Naive thymus-derived CD4-positive, alpha-beta T cell (primary cell): ENCODE results near the gene ZNHIT6. TPM values are rescaled to one million over a fixed set of nuclear protein-coding genes. Genes with fewer than 3 reads are reported as not detected.

ENCODE experiments used
- ATAC-seq: fragments of 150-1000 bp; cut with Tn5 transposase; 2 replicates; pipeline ENCODE4 v1.10.0; 2021; ENCODE audit warnings: mild to moderate bottlenecking, moderate library complexity
- CTCF ChIA-PET: fragments of 350-600 bp; sonication (Branson Sonifier 250); formaldehyde crosslinking; loops from one replicate; lab custom pipeline; 2021; ENCODE audit warnings: antibody characterized with exemption; lab: Charles Lee
- POLR2A ChIA-PET: fragments of 350-600 bp; sonication (Branson Sonifier 250); formaldehyde crosslinking; loops from one replicate; lab custom pipeline; 2021; ENCODE audit warnings: antibody characterized with exemption, inconsistent platforms; lab: Charles Lee
- DNase-seq, 9 donors: peaks; one replicate each; pipeline versions ENCODE4 v3.0.0 to v3.0.0-alpha.2; 2020 to 2022; ENCODE audit warnings: mixed read lengths in 1 of 9
- H3K27ac ChIP-seq: one replicate; pipeline ENCODE4 v1.7.0; 2013; ENCODE audit warnings: mild to moderate bottlenecking, low read depth, low read length, moderate library complexity
- H3K27me3 ChIP-seq, 2 donors: one replicate each; pipeline ENCODE4 v1.7.0; 2013; ENCODE audit warnings: low read length in 2 of 2, mild to moderate bottlenecking in 2 of 2, moderate library complexity in 2 of 2; ENCODE audit not compliant: control insufficient read depth in 2 of 2, insufficient read depth in 2 of 2
- H3K36me3 ChIP-seq, 3 experiments: 1 replicate in 2 of 3; 2 replicates in 1 of 3; pipeline ENCODE4 v1.7.0; 2013; ENCODE audit warnings: low read length in 3 of 3, mild to moderate bottlenecking in 3 of 3, moderate library complexity in 1 of 3; ENCODE audit not compliant: insufficient read depth in 3 of 3, control insufficient read depth in 2 of 3
- H3K4me1 ChIP-seq, 2 donors: one replicate each; pipeline ENCODE4 v1.7.0; 2013; ENCODE audit warnings: low read length in 2 of 2, mild to moderate bottlenecking in 2 of 2, moderate library complexity in 1 of 2; ENCODE audit not compliant: control insufficient read depth in 2 of 2, insufficient read depth in 2 of 2
- H3K4me3 ChIP-seq: 2 replicates; pipeline ENCODE4 v1.7.0; 2013; ENCODE audit warnings: mild to moderate bottlenecking, low read length
- H3K9me3 ChIP-seq, 3 experiments: 1 replicate in 2 of 3; 2 replicates in 1 of 3; pipeline ENCODE4 v1.7.0; 2013; ENCODE audit warnings: low read length in 3 of 3; ENCODE audit not compliant: control insufficient read depth in 2 of 3
- H3K27ac Mint-ChIP-seq, 9 donors: one replicate each; pipeline ENCODE4 v1.8.0; 2020 to 2022; ENCODE audit warnings: mixed read lengths in 9 of 9, mild to moderate bottlenecking in 8 of 9, moderate library complexity in 5 of 9, inconsistent platforms in 2 of 9
- H3K27me3 Mint-ChIP-seq, 5 donors: one replicate each; pipeline ENCODE4 v1.8.0; 2021 to 2022; ENCODE audit warnings: mixed read lengths in 5 of 5, mild to moderate bottlenecking in 1 of 5
- H3K36me3 Mint-ChIP-seq, 5 donors: one replicate each; pipeline ENCODE4 v1.8.0; 2020 to 2022; ENCODE audit warnings: mixed read lengths in 5 of 5, mild to moderate bottlenecking in 3 of 5, inconsistent platforms in 1 of 5
- H3K4me1 Mint-ChIP-seq, 7 donors: one replicate each; pipeline ENCODE4 v1.8.0; 2020 to 2022; ENCODE audit warnings: mixed read lengths in 7 of 7, mild to moderate bottlenecking in 3 of 7, inconsistent platforms in 1 of 7
- H3K4me3 Mint-ChIP-seq, 10 donors: one replicate each; pipeline ENCODE4 v1.8.0; 2020 to 2022; ENCODE audit warnings: mild to moderate bottlenecking in 10 of 10, mixed read lengths in 10 of 10, moderate library complexity in 6 of 10, inconsistent platforms in 2 of 10
- H3K9me3 Mint-ChIP-seq, 11 donors: one replicate each; pipeline ENCODE4 v1.8.0; 2020 to 2022; ENCODE audit warnings: mixed read lengths in 11 of 11, mild to moderate bottlenecking in 4 of 11, inconsistent platforms in 1 of 11, moderate library complexity in 1 of 11
- intact Hi-C, 2 donors: fragments of 100-400 bp; cut with micrococcal nuclease; formaldehyde crosslinking; loops; one replicate each; pipeline ENCODE4 v1.15.1; 2023
- polyA plus RNA-seq, 2 donors: library from polyadenylated mRNA; unstranded; fragments of 300-500 nt; fragmentation: Illumina TruSeq; gene quantifications; one replicate each; pipeline ENCODE4 v1.2.3, GENCODE V29; 2021
- total RNA-seq, 6 experiments: library from RNA in 5 of 6; stranded (reverse) in 5 of 6; gene quantifications; 1 replicate in 5 of 6; 2 replicates in 1 of 6; pipeline ENCODE4 v1.2.3 and lab custom pipeline; 2021 to 2026

Gene ZNHIT6
- total and polyA plus RNA-seq, 7 experiments from 2014 or later: 13.8 to 22.2 (median 20.4) TPM

DNA sequence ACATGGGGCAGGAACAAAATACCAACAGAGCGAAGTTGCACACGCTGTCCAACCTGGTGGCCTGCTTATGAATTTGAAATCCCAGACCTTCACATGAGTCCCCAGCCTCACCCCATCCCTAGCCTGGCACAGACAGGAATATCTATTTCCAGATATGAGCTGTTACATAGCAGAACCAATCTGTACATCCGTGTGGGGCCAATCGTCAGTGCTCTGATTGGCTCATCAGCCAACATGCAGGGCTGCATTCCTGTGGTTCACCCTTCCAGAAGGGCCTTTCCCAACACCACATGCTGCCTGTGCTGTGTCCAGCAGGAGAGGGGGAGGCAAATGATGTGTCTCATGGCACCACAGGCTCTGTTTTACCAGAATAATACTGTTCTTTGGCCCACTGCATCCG, 96.4 kb downstream of the ZNHIT6 start:
- intact Hi-C loops: no loop called here
- peaks cover 0 to 2% (median 0%) of the 10 kb centered on the region in 11 donors for H3K9me3 Mint-ChIP-seq

GRCh38 chr1:85611425-85611824, 96.8 kb downstream of the ZNHIT6 start:
- no peak for ATAC-seq
- no peaks in the 10 kb centered on the region for H3K9me3 ChIP-seq
- peaks cover 0 to 19% (median 5%) of the 10 kb centered on the region in 5 donors for H3K36me3 Mint-ChIP-seq

More for the DNA sequence above, 96.4 kb downstream of the ZNHIT6 start:
- no peak overlapping the region for H3K4me3 Mint-ChIP-seq
- no peaks in the 10 kb centered on the region for H3K4me1 ChIP-seq
- no peaks in the 10 kb centered on the region for H3K4me1 Mint-ChIP-seq
- H3K27ac ChIP-seq: no peak overlapping the region
- peaks cover 0 to 14% (median 5%) of the 10 kb centered on the region in 5 donors for H3K36me3 Mint-ChIP-seq
- DNase-seq (no peak), ATAC-seq (no peak)
- no peaks in the 10 kb centered on the region for H3K27me3 ChIP-seq
- H3K4me3 ChIP-seq: no peak overlapping the region
- no peaks in the 10 kb centered on the region for H3K36me3 ChIP-seq
- ChIA-PET CTCF (no interaction called here), POLR2A (interaction anchor here (0.7 kb wide), 1 partner anchor 11 kb away, joined by 3 read pairs; no protein-coding TSS in a partner anchor)
- H3K9me3 ChIP-seq: no peaks in the 10 kb centered on the region
- H3K27me3 Mint-ChIP-seq: no peaks in the 10 kb centered on the region
- H3K27ac Mint-ChIP-seq: no peak overlapping the region

DNA sequence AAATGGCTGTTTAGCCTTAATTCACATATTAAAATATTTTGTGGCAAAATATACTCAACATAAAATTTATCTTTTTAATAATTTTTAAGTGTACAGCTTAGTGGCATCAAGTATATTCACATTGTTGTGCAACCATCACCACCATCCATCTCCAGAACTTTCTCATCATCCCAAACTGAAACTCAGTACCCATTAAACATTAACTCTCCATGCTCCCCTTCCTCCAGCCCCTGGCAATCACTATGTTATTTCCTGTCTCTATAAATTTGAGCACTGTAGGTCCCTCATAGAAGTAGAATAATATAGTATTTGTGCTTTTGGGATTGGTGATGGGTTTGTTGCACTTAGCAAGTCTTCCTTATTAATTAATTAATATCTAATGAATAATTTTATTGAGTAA, 98.3 kb downstream of the ZNHIT6 start:
- no peaks in the 10 kb centered on the region for H3K9me3 Mint-ChIP-seq
- POLR2A ChIA-PET: no interaction called here
- no peak for ATAC-seq
- no peak for DNase-seq
- no peak overlapping the region for H3K4me3 Mint-ChIP-seq
- intact Hi-C loops: no loop called here
- H3K9me3 ChIP-seq: no peaks in the 10 kb centered on the region
- H3K27me3 ChIP-seq: no peaks in the 10 kb centered on the region
- H3K27ac Mint-ChIP-seq: no peak overlapping the region
- H3K4me1 ChIP-seq: no peaks in the 10 kb centered on the region
- H3K4me3 ChIP-seq: no peak overlapping the region
- H3K4me1 Mint-ChIP-seq: no peaks in the 10 kb centered on the region
- no peaks in the 10 kb centered on the region for H3K27me3 Mint-ChIP-seq
- CTCF ChIA-PET: no interaction called here
- H3K36me3 ChIP-seq: no peaks in the 10 kb centered on the region
- no peak overlapping the region for H3K27ac ChIP-seq
- peaks cover 0 to 21% (median 4%) of the 10 kb centered on the region in 5 donors for H3K36me3 Mint-ChIP-seq

More at GRCh38 chr1:85611425-85611824, 96.8 kb downstream of the ZNHIT6 start:
- ChIA-PET POLR2A (interaction anchor here (0.7 kb wide), 1 partner anchor 11 kb away, joined by 3 read pairs; no protein-coding TSS in a partner anchor), CTCF (no interaction called here)
- H3K4me1 ChIP-seq: no peaks in the 10 kb centered on the region
- intact Hi-C loops: no loop called here
- H3K27me3 Mint-ChIP-seq: no peaks in the 10 kb centered on the region
- H3K27ac ChIP-seq: no peak overlapping the region
- H3K4me3 Mint-ChIP-seq: no peak overlapping the region
- no peaks in the 10 kb centered on the region for H3K9me3 Mint-ChIP-seq
- H3K4me1 Mint-ChIP-seq: no peaks in the 10 kb centered on the region
- H3K36me3 ChIP-seq: no peaks in the 10 kb centered on the region
- no peak overlapping the region for H3K27ac Mint-ChIP-seq
- no peak overlapping the region for H3K4me3 ChIP-seq
- H3K27me3 ChIP-seq: no peaks in the 10 kb centered on the region
- DNase-seq: no peak

- ATAC-seq: no peak
Observed at GRCh38 chr1:85608851-85609250, 99.4 kb downstream of the ZNHIT6 start.

GRCh38 chr1:85607921-85608265, 100.3 kb downstream of the ZNHIT6 start:
- ChIA-PET CTCF (no interaction called here), POLR2A (no interaction called here)
- no peaks in the 10 kb centered on the region for H3K36me3 ChIP-seq
- no peak for ATAC-seq
- no peak overlapping the region for H3K27ac ChIP-seq
- Mint-ChIP-seq H3K27me3 (peaks cover 0 to under 1% (median 0%) of the 10 kb centered on the region in 5 donors), H3K27ac (no peak overlapping the region), H3K4me1 (no peaks in the 10 kb centered on the region), H3K36me3 (peaks cover 0 to 21% (median 0%) of the 10 kb centered on the region in 5 donors), H3K4me3 (no peak overlapping the region), H3K9me3 (no peaks in the 10 kb centered on the region)
- H3K4me1 ChIP-seq: no peaks in the 10 kb centered on the region
- H3K9me3 ChIP-seq: no peaks in the 10 kb centered on the region
- H3K27me3 ChIP-seq: no peaks in the 10 kb centered on the region
- DNase-seq: no peak
- intact Hi-C loops: no loop called here
- no peak overlapping the region for H3K4me3 ChIP-seq

More at GRCh38 chr1:85608851-85609250, 99.4 kb downstream of the ZNHIT6 start:
- H3K4me3 Mint-ChIP-seq: no peak overlapping the region
- POLR2A ChIA-PET: no interaction called here
- CTCF ChIA-PET: no interaction called here
- no peaks in the 10 kb centered on the region for H3K27me3 Mint-ChIP-seq
- peaks cover 0 to 21% (median 0%) of the 10 kb centered on the region in 5 donors for H3K36me3 Mint-ChIP-seq
- no peak for DNase-seq
- no peaks in the 10 kb centered on the region for H3K36me3 ChIP-seq
- no peaks in the 10 kb centered on the region for H3K4me1 Mint-ChIP-seq
- H3K4me3 ChIP-seq: no peak overlapping the region
- no peaks in the 10 kb centered on the region for H3K4me1 ChIP-seq
- intact Hi-C loops: no loop called here
- no peak overlapping the region for H3K27ac Mint-ChIP-seq
- H3K9me3 ChIP-seq: no peaks in the 10 kb centered on the region
- no peak overlapping the region for H3K27ac ChIP-seq
- no peaks in the 10 kb centered on the region for H3K9me3 Mint-ChIP-seq
- H3K27me3 ChIP-seq: no peaks in the 10 kb centered on the region

DNA sequence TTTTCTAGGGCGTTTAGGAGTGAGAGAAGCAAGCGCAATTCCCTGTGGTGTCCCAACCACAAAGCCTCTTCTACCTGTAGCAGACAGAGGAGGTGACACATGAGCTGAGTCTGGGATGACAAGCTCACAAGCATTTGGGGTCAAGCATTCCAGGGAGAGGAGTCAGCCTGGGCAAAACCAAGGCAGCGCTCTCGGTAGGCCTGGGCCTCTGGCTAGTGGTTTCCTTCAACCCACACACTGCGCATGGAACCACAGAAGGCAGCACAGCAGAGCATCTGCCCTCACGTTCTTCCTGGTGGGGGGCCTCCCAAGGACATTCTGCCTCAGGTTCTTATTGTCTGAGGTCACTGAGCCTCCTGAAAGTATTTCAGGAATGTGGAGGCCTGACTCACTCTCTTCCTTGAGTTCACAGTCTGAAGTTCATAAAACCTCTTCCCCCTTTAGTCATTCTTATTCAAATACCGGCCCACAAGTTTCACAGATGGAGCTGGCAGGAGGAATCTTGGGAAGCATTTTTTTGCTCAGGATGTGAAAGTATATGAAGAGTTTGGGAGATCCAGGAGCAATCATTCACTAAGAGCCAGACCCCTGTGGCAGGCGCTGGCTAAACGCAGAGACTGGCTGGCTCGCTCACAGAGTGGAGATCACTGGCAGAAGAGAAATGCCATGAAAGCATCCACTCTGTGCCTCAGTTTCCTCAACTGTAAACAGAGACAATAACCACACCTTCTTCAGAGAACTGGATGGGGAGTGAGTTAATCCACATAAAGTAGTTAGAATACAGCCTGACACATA, 100.9 kb downstream of the ZNHIT6 start:
- Mint-ChIP-seq H3K9me3 (no peaks in the 10 kb centered on the region), H3K4me3 (no peak overlapping the region), H3K4me1 (no peaks in the 10 kb centered on the region), H3K27me3 (peaks cover 0 to 2% (median 0%) of the 10 kb centered on the region in 5 donors), H3K27ac (no peak overlapping the region), H3K36me3 (peaks cover 0 to 21% (median 0%) of the 10 kb centered on the region in 5 donors)
- DNase-seq (no peak), ATAC-seq (no peak)
- no peaks in the 10 kb centered on the region for H3K36me3 ChIP-seq
- intact Hi-C loops: no loop called here
- no peaks in the 10 kb centered on the region for H3K4me1 ChIP-seq
- ChIA-PET POLR2A (no interaction called here), CTCF (no interaction called here)
- no peaks in the 10 kb centered on the region for H3K9me3 ChIP-seq
- no peak overlapping the region for H3K27ac ChIP-seq
- no peaks in the 10 kb centered on the region for H3K27me3 ChIP-seq
- H3K4me3 ChIP-seq: no peak overlapping the region

- POLR2A ChIA-PET: no interaction called here
- Mint-ChIP-seq H3K27me3 (peaks cover 0 to 2% (median 0%) of the 10 kb centered on the region in 5 donors), H3K36me3 (peaks cover 0 to 13% (median 0%) of the 10 kb centered on the region in 5 donors), H3K9me3 (no peaks in the 10 kb centered on the region), H3K4me1 (no peaks in the 10 kb centered on the region), H3K27ac (no peak overlapping the region), H3K4me3 (no peak overlapping the region)
- H3K4me3 ChIP-seq: no peak overlapping the region
- CTCF ChIA-PET: no interaction called here
- H3K27ac ChIP-seq: no peak overlapping the region
- no peaks in the 10 kb centered on the region for H3K9me3 ChIP-seq
- H3K4me1 ChIP-seq: no peaks in the 10 kb centered on the region
- no peak for ATAC-seq
- DNase-seq: no peak
- intact Hi-C loops: no loop called here
- no peaks in the 10 kb centered on the region for H3K36me3 ChIP-seq
- H3K27me3 ChIP-seq: no peaks in the 10 kb centered on the region
Observed at GRCh38 chr1:85606414-85606800, 101.8 kb downstream of the ZNHIT6 start.
